Activated CD4-positive, alpha-beta T cell treated with anti-CD3 and anti-CD28 coated beads, Interleukin-2, amount 10 ng/mL, durations not matched to agents 7 days and 5 days (primary cell): ENCODE measurements around the gene PRIMPOL. TPM values are rescaled to one million over a fixed set of nuclear protein-coding genes. Genes with fewer than 3 reads are reported as not detected.
A peak's percentile ranks its signal among the peaks of the same experiment; 100 is the strongest.
"Not testable (repeated sequence)": the region's sequence is repeated elsewhere in the genome, so short reads cannot be mapped to it uniquely, and the experiment has no call there.

ENCODE experiments used
- CTCF ChIA-PET: fragments of 350-600 bp; sonication (Branson Sonifier 250); formaldehyde crosslinking; loops from one replicate; lab custom pipeline; 2021; ENCODE audit warnings: antibody characterized with exemption; lab: Charles Lee
- POLR2A ChIA-PET: fragments of 350-600 bp; sonication (Branson Sonifier 250); formaldehyde crosslinking; loops from one replicate; lab custom pipeline; 2021; ENCODE audit warnings: antibody characterized with exemption; lab: Charles Lee
- DNase-seq: peaks from one replicate; pipeline ENCODE4 v3.0.0-alpha.2; 2020
- H3K27ac Mint-ChIP-seq: one replicate; pipeline ENCODE4 v1.8.0; 2021; ENCODE audit warnings: mild to moderate bottlenecking, moderate library complexity, mixed read lengths
- H3K27me3 Mint-ChIP-seq: one replicate; pipeline ENCODE4 v1.8.0; 2021; ENCODE audit warnings: mixed read lengths
- H3K36me3 Mint-ChIP-seq: one replicate; pipeline ENCODE4 v1.8.0; 2021; ENCODE audit warnings: low read depth, mixed read lengths
- H3K4me1 Mint-ChIP-seq: one replicate; pipeline ENCODE4 v1.8.0; 2021; ENCODE audit warnings: mixed read lengths
- H3K4me3 Mint-ChIP-seq: one replicate; pipeline ENCODE4 v1.8.0; 2021; ENCODE audit warnings: mild to moderate bottlenecking, moderate library complexity, mixed read lengths
- H3K9me3 Mint-ChIP-seq: one replicate; pipeline ENCODE4 v1.8.0; 2021; ENCODE audit warnings: mixed read lengths
- total RNA-seq, 2 experiments: library from RNA; stranded (reverse); gene quantifications; one replicate each; pipeline ENCODE4 v1.2.3, GENCODE V29; 2021

PRIMPOL gene
- total RNA-seq, 2 experiments from 2014 or later = 20.2 to 21.4 TPM

- H3K9me3 Mint-ChIP-seq = no peaks in the 10 kb centered on the region
- H3K36me3 Mint-ChIP-seq = peaks cover 19% of the 10 kb centered on the region
- ChIA-PET POLR2A (no interaction called here), CTCF (interaction anchor here (0.7 kb wide), 1 partner anchor 262 kb away, joined by 3 read pairs; no protein-coding TSS in a partner anchor)
- no peak overlapping the region for H3K4me3 Mint-ChIP-seq
- no peak overlapping the region for H3K27ac Mint-ChIP-seq
- no peak for DNase-seq
- peaks cover 7% of the 10 kb centered on the region for H3K4me1 Mint-ChIP-seq
- H3K27me3 Mint-ChIP-seq = no peaks in the 10 kb centered on the region
These were observed 7.6 kb downstream of the PRIMPOL start for GRCh38 chr4:184657144-184657543.

GRCh38 chr4:184657820-184658219, 8.3 kb downstream of the PRIMPOL start:
- POLR2A ChIA-PET, H3K27me3 Mint-ChIP-seq, H3K9me3 Mint-ChIP-seq, H3K4me3 Mint-ChIP-seq, H3K27ac Mint-ChIP-seq, DNase-seq, H3K4me1 Mint-ChIP-seq: not testable (repeated sequence)
- CTCF ChIA-PET = interaction anchor here (0.7 kb wide), 1 partner anchor 261 kb away, joined by 3 read pairs; no protein-coding TSS in a partner anchor
- H3K36me3 Mint-ChIP-seq = peaks cover 17% of the 10 kb centered on the region

- no peak overlapping the region for H3K4me3 Mint-ChIP-seq
- DNase-seq = no peak
- CTCF ChIA-PET = no interaction called here
- POLR2A ChIA-PET = no interaction called here
- peaks cover 2% of the 10 kb centered on the region for H3K4me1 Mint-ChIP-seq
- H3K36me3 Mint-ChIP-seq = peaks cover 15% of the 10 kb centered on the region
- H3K27me3 Mint-ChIP-seq = no peaks in the 10 kb centered on the region
- H3K27ac Mint-ChIP-seq = no peak overlapping the region
- H3K9me3 Mint-ChIP-seq = no peaks in the 10 kb centered on the region
These were observed 11.4 kb downstream of the PRIMPOL start for GRCh38 chr4:184660978-184661377.

GRCh38 chr4:184662236-184662635, 12.7 kb downstream of the PRIMPOL start:
- peaks cover 20% of the 10 kb centered on the region for H3K36me3 Mint-ChIP-seq
- no peak for DNase-seq
- H3K4me1 Mint-ChIP-seq = peaks cover 9% of the 10 kb centered on the region
- no peak overlapping the region for H3K4me3 Mint-ChIP-seq
- H3K27ac Mint-ChIP-seq = no peak overlapping the region
- POLR2A ChIA-PET = no interaction called here
- H3K27me3 Mint-ChIP-seq = no peaks in the 10 kb centered on the region
- no peaks in the 10 kb centered on the region for H3K9me3 Mint-ChIP-seq
- CTCF ChIA-PET = interaction anchor here (0.6 to 0.8 kb wide), 2 partner anchors 16 to 1412 kb away, joined by 3 read pairs; no protein-coding TSS in a partner anchor

GRCh38 chr4:184664445-184665210, 15.1 kb downstream of the PRIMPOL start:
- no peak for DNase-seq
- Mint-ChIP-seq H3K4me3 (no peak overlapping the region), H3K9me3 (no peaks in the 10 kb centered on the region), H3K27me3 (no peaks in the 10 kb centered on the region), H3K36me3 (peaks cover 34% of the 10 kb centered on the region), H3K27ac (peak overlapping the region; percentile 5), H3K4me1 (peaks cover 32% of the 10 kb centered on the region)
- ChIA-PET POLR2A (no interaction called here), CTCF (interaction anchor here (0.6 to 1.8 kb wide), 5 partner anchors 9 to 401 kb away, joined by 3 to 6 read pairs (median 3); no protein-coding TSS in a partner anchor)

GRCh38 chr4:184666670-184667069, 17.1 kb downstream of the PRIMPOL start:
- peak overlapping the region; percentile 69 for H3K27ac Mint-ChIP-seq
- POLR2A ChIA-PET = no interaction called here

GRCh38 chr4:184668096-184668495, 18.6 kb downstream of the PRIMPOL start:
- DNase-seq = no peak
- no peaks in the 10 kb centered on the region for H3K9me3 Mint-ChIP-seq
- peaks cover 40% of the 10 kb centered on the region for H3K4me1 Mint-ChIP-seq
- ChIA-PET POLR2A (interaction anchor here (0.6 kb wide), 1 partner anchor 375 kb away, joined by 3 read pairs; no protein-coding TSS in a partner anchor), CTCF (interaction anchor here (0.7 to 2.7 kb wide), 7 partner anchors 16 to 404 kb away, joined by 3 to 8 read pairs (median 4); partner anchors contain the start of genes CASP3, CENPU and PRIMPOL)
- no peak overlapping the region for H3K4me3 Mint-ChIP-seq
- peak overlapping the region; percentile 85 for H3K27ac Mint-ChIP-seq
- peaks cover 40% of the 10 kb centered on the region for H3K36me3 Mint-ChIP-seq
- no peaks in the 10 kb centered on the region for H3K27me3 Mint-ChIP-seq

More at GRCh38 chr4:184666670-184667069, 17.1 kb downstream of the PRIMPOL start:
- Mint-ChIP-seq H3K36me3 (peaks cover 38% of the 10 kb centered on the region), H3K4me3 (no peak overlapping the region), H3K9me3 (no peaks in the 10 kb centered on the region), H3K4me1 (peaks cover 40% of the 10 kb centered on the region), H3K27me3 (no peaks in the 10 kb centered on the region)
- CTCF ChIA-PET = interaction anchor here (1.7 kb wide), 1 partner anchor 29 kb away, joined by 4 read pairs; no protein-coding TSS in a partner anchor
- no peak for DNase-seq

- H3K4me3 Mint-ChIP-seq = no peak overlapping the region
- ChIA-PET POLR2A (interaction anchor here (0.6 kb wide), 1 partner anchor 376 kb away, joined by 3 read pairs; no protein-coding TSS in a partner anchor), CTCF (interaction anchor here (0.7 to 2.7 kb wide), 7 partner anchors 15 to 404 kb away, joined by 3 to 8 read pairs (median 4); partner anchors contain the start of genes CASP3, CENPU and PRIMPOL)
- H3K27me3 Mint-ChIP-seq = no peaks in the 10 kb centered on the region
- H3K4me1 Mint-ChIP-seq = peaks cover 40% of the 10 kb centered on the region
- H3K36me3 Mint-ChIP-seq = peaks cover 40% of the 10 kb centered on the region
- peak; percentile 30 for DNase-seq
- H3K27ac Mint-ChIP-seq = peak overlapping the region; percentile 85
- H3K9me3 Mint-ChIP-seq = no peaks in the 10 kb centered on the region
These were observed 19.1 kb downstream of the PRIMPOL start for GRCh38 chr4:184668511-184669114.

- no peaks in the 10 kb centered on the region for H3K27me3 Mint-ChIP-seq
- H3K9me3 Mint-ChIP-seq = no peaks in the 10 kb centered on the region
- DNase-seq = no peak
- H3K36me3 Mint-ChIP-seq = peaks cover 42% of the 10 kb centered on the region
- ChIA-PET POLR2A (no interaction called here), CTCF (interaction anchor here (1.1 to 2.7 kb wide), 4 partner anchors 15 to 65 kb away, joined by 3 to 8 read pairs (median 4); partner anchors contain the start of genes CASP3, CENPU and PRIMPOL)
- no peak overlapping the region for H3K4me3 Mint-ChIP-seq
- peak overlapping the region; percentile 78 for H3K27ac Mint-ChIP-seq
- H3K4me1 Mint-ChIP-seq = peaks cover 40% of the 10 kb centered on the region
These were observed 19.7 kb downstream of the PRIMPOL start for GRCh38 chr4:184669251-184669650.

- no peak overlapping the region for H3K4me3 Mint-ChIP-seq
- H3K27me3 Mint-ChIP-seq = no peaks in the 10 kb centered on the region
- ChIA-PET POLR2A (no interaction called here), CTCF (interaction anchor here (2.3 kb wide), 1 partner anchor 13 kb away, joined by 5 read pairs; no protein-coding TSS in a partner anchor)
- H3K4me1 Mint-ChIP-seq = peaks cover 38% of the 10 kb centered on the region
- no peak overlapping the region for H3K27ac Mint-ChIP-seq
- DNase-seq = no peak
- peaks cover 36% of the 10 kb centered on the region for H3K36me3 Mint-ChIP-seq
- H3K9me3 Mint-ChIP-seq = no peaks in the 10 kb centered on the region
These were observed 21.6 kb downstream of the PRIMPOL start for GRCh38 chr4:184671101-184671500.

- CTCF ChIA-PET = interaction anchor here (1.8 kb wide), 1 partner anchor 12 kb away, joined by 5 read pairs; no protein-coding TSS in a partner anchor
- Mint-ChIP-seq H3K27me3 (no peaks in the 10 kb centered on the region), H3K4me1 (peaks cover 25% of the 10 kb centered on the region), H3K9me3 (no peaks in the 10 kb centered on the region), H3K36me3 (peaks cover 29% of the 10 kb centered on the region), H3K4me3 (no peak overlapping the region), H3K27ac (no peak overlapping the region)
- DNase-seq = no peak
- POLR2A ChIA-PET = no interaction called here
These were observed 23.2 kb downstream of the PRIMPOL start for GRCh38 chr4:184672741-184673140.

GRCh38 chr4:184674011-184674410, 24.5 kb downstream of the PRIMPOL start:
- Mint-ChIP-seq H3K4me1 (peaks cover 13% of the 10 kb centered on the region), H3K9me3 (no peaks in the 10 kb centered on the region), H3K27ac (peak overlapping the region; percentile 16), H3K27me3 (no peaks in the 10 kb centered on the region), H3K4me3 (no peak overlapping the region), H3K36me3 (peaks cover 19% of the 10 kb centered on the region)
- ChIA-PET POLR2A (no interaction called here), CTCF (no interaction called here)
- DNase-seq = no peak
